SK-N-SH (cell line): ENCODE measurements around the gene TRAFD1. TPM values are rescaled to one million over a fixed set of nuclear protein-coding genes. Genes with fewer than 3 reads are reported as not detected.

Source experiments
- CTCF ChIA-PET: fragments of 300-600, 350-600 bp; formaldehyde crosslinking; extraction: SDS; loops from one replicate; lab custom pipeline; 2021; lab: Yijun Ruan, JAX
- POLR2A ChIA-PET: fragments of 350-600 bp; sonication (Branson Sonifier 250); formaldehyde crosslinking; extraction: SDS; loops from one replicate; lab custom pipeline; 2020; ENCODE audit warnings: antibody characterized with exemption, inconsistent platforms; lab: Yijun Ruan, JAX
- DNase-seq: peaks from one replicate; pipeline ENCODE4 v3.0.0; 2012
- H2AFZ ChIP-seq: fragments of 200-600 bp; sonication (generic); 2 replicates; pipeline ENCODE4 v1.8.1; 2016; ENCODE audit warnings: antibody characterized with exemption, mild to moderate bottlenecking, low read depth
- H3F3A ChIP-seq: fragments of 200-600 bp; sonication (generic); replicated peaks from 2 replicates; pipeline ENCODE3; 2016; ENCODE audit warnings: antibody characterized with exemption, mild to moderate bottlenecking; ENCODE audit not compliant: insufficient read depth
- H3K27ac ChIP-seq, 2 experiments: fragments of 200-500 bp in 1 of 2; fragments of 200-600 bp in 1 of 2; sonication (Bioruptor generic) in 1 of 2; sonication (generic), shearing (Covaris generic) in 1 of 2; 2 replicates each; pipeline versions ENCODE4 v1.5.1 to v1.6.1; 2014 to 2016; ENCODE audit warnings: low read depth in 2 of 2, inconsistent platforms in 1 of 2, low read length in 1 of 2, mild to moderate bottlenecking in 1 of 2, mixed read lengths in 1 of 2
- H3K27me3 ChIP-seq: fragments of 200-600 bp; sonication (generic), shearing (Covaris generic); 2 replicates; pipeline ENCODE4 v1.6.1; 2016; ENCODE audit warnings: mixed run types; ENCODE audit not compliant: insufficient read depth
- H3K36me3 ChIP-seq, 2 experiments: fragments of 200-500 bp in 1 of 2; fragments of 200-600 bp in 1 of 2; sonication (Bioruptor generic) in 1 of 2; sonication (generic) in 1 of 2; replicated peaks in 1 of 2; 2 replicates each; pipeline versions ENCODE3 to v1.5.1; 2014 to 2016; ENCODE audit warnings: low read length in 1 of 2, mild to moderate bottlenecking in 1 of 2; ENCODE audit not compliant: insufficient read depth in 2 of 2, control insufficient read depth in 1 of 2
- H3K4me1 ChIP-seq, 2 experiments: fragments of 200-500 bp in 1 of 2; fragments of 200-600 bp in 1 of 2; sonication (Bioruptor generic) in 1 of 2; sonication (generic), shearing (Covaris generic) in 1 of 2; 2 replicates each; pipeline versions ENCODE4 v1.5.1 to v1.6.1; 2014 to 2016; ENCODE audit warnings: low read depth in 1 of 2, low read length in 1 of 2, mixed run types in 1 of 2; ENCODE audit not compliant: insufficient read depth in 2 of 2, control insufficient read depth in 1 of 2
- H3K4me2 ChIP-seq: fragments of 200-600 bp; sonication (generic), shearing (Covaris generic); 2 replicates; pipeline ENCODE4 v1.6.1; 2017; ENCODE audit warnings: mixed run types
- H3K4me3 ChIP-seq, 2 experiments: fragments of 200-500 bp in 1 of 2; fragments of 200-600 bp in 1 of 2; sonication (Bioruptor generic) in 1 of 2; sonication (generic), shearing (Covaris generic) in 1 of 2; 2 replicates each; pipeline versions ENCODE4 v1.5.1 to v1.8.1; 2014 to 2016; ENCODE audit warnings: low read depth in 2 of 2, inconsistent platforms in 1 of 2, low read length in 1 of 2, mild to moderate bottlenecking in 1 of 2, mixed read lengths in 1 of 2, moderate library complexity in 1 of 2
- H3K79me2 ChIP-seq: fragments of 200-600 bp; sonication (generic); 2 replicates; pipeline ENCODE4 v1.8.1; 2017; ENCODE audit warnings: mild to moderate bottlenecking; ENCODE audit not compliant: insufficient read depth
- H3K9ac ChIP-seq: fragments of 200-600 bp; sonication (generic); 2 replicates; pipeline ENCODE4 v1.6.1; 2017; ENCODE audit warnings: mixed run types
- H3K9me2 ChIP-seq: fragments of 200-600 bp; sonication (generic); 2 replicates; pipeline ENCODE4 v1.6.1; 2017; ENCODE audit warnings: mixed run types
- H3K9me3 ChIP-seq: fragments of 200-600 bp; sonication (generic); 2 replicates; pipeline ENCODE4 v1.6.1; 2017; ENCODE audit warnings: mixed run types, mild to moderate bottlenecking, moderate library complexity
- H4K20me1 ChIP-seq: fragments of 200-600 bp; sonication (generic); 2 replicates; pipeline ENCODE4 v1.6.1; 2017; ENCODE audit warnings: mild to moderate bottlenecking, mixed run types; ENCODE audit not compliant: insufficient read depth
- ELF1 ChIP-seq: IDR thresholded peaks from 2 replicates; pipeline ENCODE4 v1.4.0; 2012
- FOSL2 ChIP-seq: IDR thresholded peaks from 2 replicates; pipeline ENCODE4 v1.4.0; 2012; ENCODE audit warnings: low read depth, mild to moderate bottlenecking, moderate library complexity, borderline replicate concordance
- FOXJ3 ChIP-seq: sonication (generic); formaldehyde crosslinking; IDR thresholded peaks from 2 replicates; pipeline ENCODE4 v1.5.1; 2020; ENCODE audit warnings: mild to moderate bottlenecking, missing genetic modification reagents
- IRF3 ChIP-seq: fragments of 150-350 bp; IDR thresholded peaks from 2 replicates; pipeline ENCODE4 v1.6.1; 2016; ENCODE audit warnings: mild to moderate bottlenecking, low read depth, low read length
- JUND ChIP-seq: IDR thresholded peaks from 2 replicates; pipeline ENCODE4 v1.4.0; 2012
- MEF2A ChIP-seq: IDR thresholded peaks from 2 replicates; pipeline ENCODE4 v1.4.0; 2012; ENCODE audit warnings: low read depth, borderline replicate concordance
- MXI1 ChIP-seq: IDR thresholded peaks from 2 replicates; pipeline ENCODE4 v1.6.1; 2012; ENCODE audit warnings: mild to moderate bottlenecking, low read depth, low read length, improper control_type of control experiment
- NRF1 ChIP-seq: IDR thresholded peaks from 2 replicates; pipeline ENCODE4 v1.6.1; 2012; ENCODE audit warnings: low read depth, mild to moderate bottlenecking, low read length
- PBX3 ChIP-seq: IDR thresholded peaks from 2 replicates; pipeline ENCODE4; 2012
- RAD21 ChIP-seq: IDR thresholded peaks from 2 replicates; pipeline ENCODE4 v1.6.1; 2012; ENCODE audit warnings: mild to moderate bottlenecking, low read length
- SIN3A ChIP-seq: IDR thresholded peaks from 2 replicates; pipeline ENCODE4 v1.6.1; 2012; ENCODE audit warnings: low read depth, mild to moderate bottlenecking, low read length, moderate library complexity, borderline replicate concordance
- SMC3 ChIP-seq: IDR thresholded peaks from 2 replicates; pipeline ENCODE4 v1.6.1; 2012; ENCODE audit warnings: low read depth, low read length, improper control_type of control experiment
- TCF12 ChIP-seq: IDR thresholded peaks from 2 replicates; pipeline ENCODE4 v1.4.0; 2012
- USF1 ChIP-seq: IDR thresholded peaks from 2 replicates; pipeline ENCODE4 v1.4.0; 2012; ENCODE audit warnings: low read depth, borderline replicate concordance
- ZBTB33 ChIP-seq: IDR thresholded peaks from 2 replicates; pipeline ENCODE4 v1.4.0; 2012; ENCODE audit warnings: low read depth, borderline replicate concordance
- WGBS: methylation state at CpG from one replicate; pipeline ENCODE4 v1.1.6; 2017; ENCODE audit warnings: low lambda C conversion rate; 5-methylcytosine and 5-hydroxymethylcytosine counted together
- polyA plus RNA-seq, 3 experiments: library from polyadenylated mRNA; depleted of rRNA; stranded (reverse); fragments of >200 nt; gene quantifications; 2 replicates each; pipeline ENCODE4 v1.2.3, GENCODE V29; 2012

The TRAFD1 gene
- polyA plus RNA-seq, 1 of the 3 experiments (the other 2 are of a cell fraction) = 12.4 TPM

GRCh38 chr12:112122823-112123690, 2.3 kb upstream of the TRAFD1 start:
- Histone ChIP-seq H3K36me3 (no peaks in the 10 kb centered on the region), H3K4me3 (no peak overlapping the region), H3K9me2 (no peaks in the 10 kb centered on the region), H3K9ac (no peak overlapping the region), H3K9me3 (no peaks in the 10 kb centered on the region), H3K27me3 (no peaks in the 10 kb centered on the region), H3K4me2 (no peak overlapping the region), H3K79me2 (peaks cover 24% of the 10 kb centered on the region; the same call in 1 of the 2 replicates), H3K27ac (no peak overlapping the region), H3K4me1 (peaks cover 4 to 6% of the 10 kb centered on the region in 2 experiments; a peak in 2 of 4 replicates), H4K20me1 (no peaks in the 10 kb centered on the region), H3F3A (peaks cover 13% of the 10 kb centered on the region), H2AFZ (no peak overlapping the region)
- POLR2A ChIA-PET = no interaction called here
- 76% methylated on average over 12 of the region's 12 CpGs for WGBS
- TF ChIP-seq IRF3 (no peak), NRF1 (no peak), SIN3A (no peak), USF1 (no peak), SMC3 (no peak), ELF1 (no peak), FOXJ3 (CRISPR knock-in tag) (no peak), MEF2A (no peak), FOSL2 (no peak), MXI1 (no peak), TCF12 (no peak), ZBTB33 (no peak), RAD21 (no peak), PBX3 (no peak), JUND (no peak)
- CTCF ChIA-PET = interaction anchor here (0.6 to 1.2 kb wide), 3 partner anchors 10 to 288 kb away, joined by 3 read pairs; no protein-coding TSS in a partner anchor
- no peak for DNase-seq
